ENCODE data around the gene ZNFX1.

GRCh38 chr20:49318430-49319207, 40.8 kb upstream of the ZNFX1 start:
- peak; percentile 96 for TF ChIP-seq EZH2 (IDR thresholded peaks at IDR 0.05; ENCODE audit: borderline replicate concordance)
- no peak for TF ChIP-seq CTCF (IDR thresholded peaks at IDR 0.05; ENCODE audit: poor library complexity)
